A549 (cell line): ENCODE measurements around the gene EMX2. TPM values are rescaled to one million over a fixed set of nuclear protein-coding genes. Genes with fewer than 3 reads are reported as not detected.

Experiments used
- ATAC-seq, 2 experiments: fragments of 200-7000 bp in 1 of 2; fragments of >200 bp in 1 of 2; cut with Nextera tagmentation in 1 of 2; cut with Tn5 transposase in 1 of 2; 3 replicates each; pipeline versions ENCODE4 v1.8.0 to v1.9.1; 2018 to 2020; ENCODE audit warnings: mild to moderate bottlenecking in 1 of 2, moderate library complexity in 1 of 2
- CTCF ChIA-PET: fragments of 300-600 bp; sonication (Branson Sonifier 250); formaldehyde crosslinking; extraction: SDS; loops from one replicate; lab custom pipeline; 2021; ENCODE audit warnings: antibody characterized with exemption, inconsistent platforms; lab: Yijun Ruan, JAX
- POLR2A ChIA-PET: fragments of 350-600 bp; formaldehyde crosslinking; extraction: SDS; loops from one replicate; lab custom pipeline; 2021; ENCODE audit warnings: antibody characterized with exemption, inconsistent platforms; lab: Yijun Ruan, JAX
- DNase-seq, 2 experiments: peaks; one replicate each; pipeline versions ENCODE4 v3.0.0 to v3.0.0-alpha.2; 2011 to 2016; ENCODE audit warnings: low read depth in 1 of 2, low spot score in 1 of 2
- FAIRE-seq: peaks from 2 replicates; lab custom pipeline; 2011; peaks lifted over from hg19 to GRCh38; lab: Jason Lieb, UNC
- H3K27ac ChIP-seq, 2 experiments: fragments of >200 bp; sonication (Bioruptor Twin); formaldehyde crosslinking; 3 replicates each; pipeline ENCODE4 v1.5.1; 2016 to 2017
- H3K4me1 ChIP-seq: fragments of >200 bp; sonication (Bioruptor Twin); formaldehyde crosslinking; 3 replicates; pipeline ENCODE4 v1.6.1; 2016
- H3K4me2 ChIP-seq: fragments of >200 bp; sonication (Bioruptor Twin); formaldehyde crosslinking; 3 replicates; pipeline ENCODE4 v1.6.1; 2016
- H3K4me3 ChIP-seq: fragments of >200 bp; sonication (Bioruptor Twin); formaldehyde crosslinking; 3 replicates; pipeline ENCODE4 v1.5.1; 2016
- H3K9me3 ChIP-seq: fragments of >200 bp; sonication (Bioruptor Twin); formaldehyde crosslinking; 3 replicates; pipeline ENCODE4 v1.6.1; 2016
- CBX2 ChIP-seq: fragments of 200-600 bp; sonication (generic); IDR thresholded peaks from 2 replicates; pipeline ENCODE4 v1.6.1; 2016; ENCODE audit warnings: low read depth, mild to moderate bottlenecking, borderline replicate concordance
- CBX8 ChIP-seq: fragments of 200-600 bp; sonication (generic); IDR thresholded peaks from 2 replicates; pipeline ENCODE4 v1.6.1; 2016
- CHD4 ChIP-seq: fragments of 200-600 bp; sonication (generic); IDR thresholded peaks from 2 replicates; pipeline ENCODE4 v1.6.1; 2016; ENCODE audit warnings: antibody characterized with exemption, mild to moderate bottlenecking, borderline replicate concordance
- CTCF ChIP-seq: fragments of >200 bp; sonication (Bioruptor Twin); formaldehyde crosslinking; IDR thresholded peaks from 3 replicates; pipeline ENCODE4 v1.5.1; 2016
- EHF ChIP-seq: fragments of 250-450 bp; sonication (Bioruptor Pico); IDR thresholded peaks from 2 replicates; pipeline ENCODE4 v1.5.0; 2020; ENCODE audit warnings: mild to moderate bottlenecking
- GATA3 ChIP-seq: IDR thresholded peaks from 2 replicates; pipeline ENCODE4 v1.6.1; 2012; ENCODE audit warnings: borderline replicate concordance
- HDAC2 ChIP-seq: fragments of 200-600 bp; sonication (generic); IDR thresholded peaks from 2 replicates; pipeline ENCODE4 v1.6.1; 2016
- HES2 ChIP-seq: fragments of >200 bp; sonication (Bioruptor Twin); formaldehyde crosslinking; IDR thresholded peaks from 2 replicates; pipeline ENCODE4 v1.6.1; 2016
- KDM5A ChIP-seq: fragments of 200-600 bp; sonication (generic); IDR thresholded peaks from 2 replicates; pipeline ENCODE4 v1.6.1; 2016; ENCODE audit warnings: antibody characterized with exemption, mild to moderate bottlenecking
- MAX ChIP-seq: IDR thresholded peaks from 2 replicates; pipeline ENCODE4 v1.6.1; 2012
- NPAS2 ChIP-seq: fragments of 250-450 bp; sonication (Bioruptor Pico); IDR thresholded peaks from 2 replicates; pipeline ENCODE4 v1.8.0; 2022; ENCODE audit warnings: mild to moderate bottlenecking, moderate library complexity, borderline replicate concordance
- NR3C1 ChIP-seq: fragments of >200 bp; sonication (Bioruptor Twin); formaldehyde crosslinking; IDR thresholded peaks from 3 replicates; pipeline ENCODE4 v1.6.1; 2017
- PHF8 ChIP-seq: fragments of 200-600 bp; sonication (generic); IDR thresholded peaks from 2 replicates; pipeline ENCODE4 v1.6.1; 2016; ENCODE audit warnings: low read depth, mild to moderate bottlenecking, antibody characterized with exemption, moderate library complexity, borderline replicate concordance
- POLR2AphosphoS2 ChIP-seq: conservative IDR thresholded peaks from 2 replicates; pipeline ENCODE4 v1.6.1; 2012; ENCODE audit warnings: low read length, improper control_type of control experiment, inconsistent platforms
- RAD21 ChIP-seq, 2 experiments: fragments of >200 bp in 1 of 2; sonication (Bioruptor Twin) in 1 of 2; formaldehyde crosslinking in 1 of 2; IDR thresholded peaks in 1 of 2; conservative IDR thresholded peaks in 1 of 2; 2 replicates in 1 of 2; 3 replicates in 1 of 2; pipeline ENCODE4 v1.6.1; 2012 to 2018; ENCODE audit warnings: inconsistent platforms in 1 of 2
- RARB ChIP-seq: fragments of 250-450 bp; sonication (Bioruptor Pico); IDR thresholded peaks from 2 replicates; pipeline ENCODE4 v1.8.0; 2021; ENCODE audit warnings: mild to moderate bottlenecking, moderate library complexity
- RNF2 ChIP-seq: fragments of 200-600 bp; sonication (generic); IDR thresholded peaks from 2 replicates; pipeline ENCODE4 v1.6.1; 2016; ENCODE audit warnings: low read depth, mild to moderate bottlenecking, antibody characterized with exemption, moderate library complexity, borderline replicate concordance
- SREBF2 ChIP-seq: fragments of 450-650 bp; IDR thresholded peaks from 2 replicates; pipeline ENCODE4 v1.6.1; 2014; ENCODE audit warnings: mild to moderate bottlenecking, moderate library complexity
- WGBS: methylation state at CpG from one replicate; pipeline ENCODE4 v1.1.6; 2017; ENCODE audit errors: missing lambda C conversion rate; 5-methylcytosine and 5-hydroxymethylcytosine counted together
- polyA plus RNA-seq, 4 experiments: library from polyadenylated mRNA; depleted of rRNA in 3 of 4; stranded (reverse); fragments of >200 nt; fragmentation: RNase III in 1 of 4; extraction: RNeasy Plus Mini Kit Qiagen cat#74134 plus additional on column Dnase treatment in 1 of 4; gene quantifications; 2 replicates in 3 of 4; 3 replicates in 1 of 4; pipeline ENCODE4 v1.2.3, GENCODE V29; 2011 to 2017
- TF ChIP-seq, protein P1 (sequence below): fragments of 200-600 bp; sonication (generic); IDR thresholded peaks from 2 replicates; pipeline ENCODE4 v1.6.1; 2016; ENCODE audit warnings: antibody characterized with exemption, mild to moderate bottlenecking, moderate library complexity
- TF ChIP-seq, protein P2 (sequence below): fragments of 250-450 bp; sonication (Bioruptor Pico); IDR thresholded peaks from 2 replicates; pipeline ENCODE4 v1.5.0; 2021; ENCODE audit warnings: mild to moderate bottlenecking, moderate library complexity, borderline replicate concordance

The EMX2 gene
- polyA plus RNA-seq, 2 of the 4 experiments (the other 2 are of a cell fraction), result not detected

- ChIA-PET CTCF (interaction anchor here (1.8 kb wide), 1 partner anchor 10 kb away, joined by 4 read pairs; no protein-coding TSS in a partner anchor), POLR2A (no interaction called here)
- DNase-seq (no peak), FAIRE-seq (no peak), ATAC-seq (peak in 1 of 2 experiments; percentile 33; a peak in 3 of 6 replicates)
- H3K4me1 ChIP-seq, result peaks cover 13% of the 10 kb centered on the region
- no peaks in the 10 kb centered on the region for H3K9me3 ChIP-seq
- H3K27ac ChIP-seq, result no peak overlapping the region
- WGBS, result 57% methylated on average over 48 of the region's 67 CpGs
- peak overlapping the region; percentile 74 for H3K4me2 ChIP-seq
- H3K4me3 ChIP-seq, result peak overlapping the region; percentile 43
- TF ChIP-seq CBX2 (no peak), NPAS2 (CRISPR knock-in tag) (no peak), PHF8 (no peak), GATA3 (no peak)
These were observed 2.8 kb downstream of the EMX2 start for GRCh38 chr10:117545141-117546019.

DNA sequence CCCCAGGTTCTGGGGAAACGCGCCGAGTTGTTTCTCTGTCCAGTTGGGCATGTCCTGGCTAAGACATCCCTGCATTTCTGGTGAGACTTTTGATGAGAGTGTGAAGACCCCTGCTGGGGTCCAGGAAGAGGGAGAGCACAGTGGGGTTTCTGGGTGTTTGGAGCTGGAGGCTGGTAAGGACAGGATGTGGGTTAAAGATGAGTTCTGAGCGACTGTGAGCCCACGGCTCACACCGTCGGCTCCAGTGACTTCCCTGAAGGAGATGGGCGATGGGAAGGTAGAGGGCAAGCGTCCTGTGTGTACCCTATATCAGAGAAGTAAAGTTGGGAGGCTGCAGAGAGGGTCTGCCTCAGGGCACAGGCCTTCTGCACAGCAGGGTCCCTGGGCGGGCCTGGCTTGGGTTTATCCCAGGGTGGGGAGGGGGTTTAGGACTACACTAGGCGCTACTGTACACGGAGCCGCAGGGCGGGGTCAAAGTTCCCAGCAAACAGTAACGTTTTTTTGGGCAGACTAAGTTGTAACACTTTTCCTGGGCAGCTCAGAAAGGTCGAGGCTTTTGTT lies 3.6 kb downstream of the EMX2 start:
- ATAC-seq, result no peak
- TF ChIP-seq, protein P1, sequence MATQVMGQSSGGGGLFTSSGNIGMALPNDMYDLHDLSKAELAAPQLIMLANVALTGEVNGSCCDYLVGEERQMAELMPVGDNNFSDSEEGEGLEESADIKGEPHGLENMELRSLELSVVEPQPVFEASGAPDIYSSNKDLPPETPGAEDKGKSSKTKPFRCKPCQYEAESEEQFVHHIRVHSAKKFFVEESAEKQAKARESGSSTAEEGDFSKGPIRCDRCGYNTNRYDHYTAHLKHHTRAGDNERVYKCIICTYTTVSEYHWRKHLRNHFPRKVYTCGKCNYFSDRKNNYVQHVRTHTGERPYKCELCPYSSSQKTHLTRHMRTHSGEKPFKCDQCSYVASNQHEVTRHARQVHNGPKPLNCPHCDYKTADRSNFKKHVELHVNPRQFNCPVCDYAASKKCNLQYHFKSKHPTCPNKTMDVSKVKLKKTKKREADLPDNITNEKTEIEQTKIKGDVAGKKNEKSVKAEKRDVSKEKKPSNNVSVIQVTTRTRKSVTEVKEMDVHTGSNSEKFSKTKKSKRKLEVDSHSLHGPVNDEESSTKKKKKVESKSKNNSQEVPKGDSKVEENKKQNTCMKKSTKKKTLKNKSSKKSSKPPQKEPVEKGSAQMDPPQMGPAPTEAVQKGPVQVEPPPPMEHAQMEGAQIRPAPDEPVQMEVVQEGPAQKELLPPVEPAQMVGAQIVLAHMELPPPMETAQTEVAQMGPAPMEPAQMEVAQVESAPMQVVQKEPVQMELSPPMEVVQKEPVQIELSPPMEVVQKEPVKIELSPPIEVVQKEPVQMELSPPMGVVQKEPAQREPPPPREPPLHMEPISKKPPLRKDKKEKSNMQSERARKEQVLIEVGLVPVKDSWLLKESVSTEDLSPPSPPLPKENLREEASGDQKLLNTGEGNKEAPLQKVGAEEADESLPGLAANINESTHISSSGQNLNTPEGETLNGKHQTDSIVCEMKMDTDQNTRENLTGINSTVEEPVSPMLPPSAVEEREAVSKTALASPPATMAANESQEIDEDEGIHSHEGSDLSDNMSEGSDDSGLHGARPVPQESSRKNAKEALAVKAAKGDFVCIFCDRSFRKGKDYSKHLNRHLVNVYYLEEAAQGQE, result no peak
- TF ChIP-seq PHF8 (no peak), CTCF (no peak), HDAC2 (no peak), RNF2 (no peak), CHD4 (no peak), NR3C1 (no peak), RAD21 (conservative IDR thresholded peaks at IDR 0.05 in 1 of 2, IDR thresholded peaks at IDR 0.05 in 1 of 2) (no peak), KDM5A (no peak), POLR2AphosphoS2 (no peak), EHF (no peak), CBX8 (no peak), SREBF2 (no peak), RARB (CRISPR knock-in tag) (no peak), HES2 (no peak), MAX (no peak)
- TF ChIP-seq, protein P2, sequence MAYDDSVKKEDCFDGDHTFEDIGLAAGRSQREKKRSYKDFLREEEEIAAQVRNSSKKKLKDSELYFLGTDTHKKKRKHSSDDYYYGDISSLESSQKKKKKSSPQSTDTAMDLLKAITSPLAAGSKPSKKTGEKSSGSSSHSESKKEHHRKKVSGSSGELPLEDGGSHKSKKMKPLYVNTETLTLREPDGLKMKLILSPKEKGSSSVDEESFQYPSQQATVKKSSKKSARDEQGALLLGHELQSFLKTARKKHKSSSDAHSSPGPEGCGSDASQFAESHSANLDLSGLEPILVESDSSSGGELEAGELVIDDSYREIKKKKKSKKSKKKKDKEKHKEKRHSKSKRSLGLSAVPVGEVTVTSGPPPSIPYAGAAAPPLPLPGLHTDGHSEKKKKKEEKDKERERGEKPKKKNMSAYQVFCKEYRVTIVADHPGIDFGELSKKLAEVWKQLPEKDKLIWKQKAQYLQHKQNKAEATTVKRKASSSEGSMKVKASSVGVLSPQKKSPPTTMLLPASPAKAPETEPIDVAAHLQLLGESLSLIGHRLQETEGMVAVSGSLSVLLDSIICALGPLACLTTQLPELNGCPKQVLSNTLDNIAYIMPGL, result no peak
- TF ChIP-seq, all 56 proteins: peak for 0
- CTCF ChIA-PET, result interaction anchor here (1.2 to 2.5 kb wide), 3 partner anchors 9 to 13 kb away, joined by 3 to 9 read pairs (median 4); no protein-coding TSS in a partner anchor
- Histone ChIP-seq H3K4me2 (no peak overlapping the region), H3K27ac (no peak overlapping the region), H3K9me3 (no peaks in the 10 kb centered on the region), H3K4me1 (peaks cover 13% of the 10 kb centered on the region), H3K4me3 (no peak overlapping the region)
- DNase-seq (no peak), FAIRE-seq (no peak)
- 76% methylated on average over 16 of the region's 16 CpGs for WGBS
- POLR2A ChIA-PET, result no interaction called here
